ENCODE measurements around the gene RNASEH2C.
"Not testable (repeated sequence)": the region's sequence is repeated elsewhere in the genome, so short reads cannot be mapped to it uniquely, and the experiment has no call there.

RNASEH2C gene

DNA sequence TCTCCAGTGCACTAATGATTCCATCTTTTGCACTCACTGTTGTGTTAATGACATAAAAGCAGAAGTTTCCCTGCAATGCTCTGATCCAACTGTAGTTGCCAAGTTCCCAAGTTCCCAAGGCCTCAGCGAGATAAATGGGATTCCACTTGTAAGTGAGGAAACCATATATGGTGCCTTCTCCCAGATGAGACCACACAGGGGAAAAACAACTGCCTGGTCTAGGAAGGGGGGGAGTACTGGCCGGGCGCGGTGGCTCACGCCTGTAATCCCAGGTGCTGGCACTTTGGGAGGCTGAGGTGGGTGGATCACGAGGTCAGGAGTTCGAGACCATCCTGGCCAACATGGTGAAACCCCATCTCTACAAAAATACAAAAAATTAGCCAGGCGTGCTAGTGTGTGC lies 34.6 kb downstream of the RNASEH2C start:
- Histone ChIP-seq H3K9ac (ENCODE audit: low read length) (no peak overlapping the region), H3K4me3 (ENCODE audit: low read length) (no peak overlapping the region), H3K4me2 (ENCODE audit: low read depth, low read length) (no peak overlapping the region), H3K27ac (ENCODE audit: low read length) (no peak overlapping the region), H4K20me1 (ENCODE audit: insufficient read depth, low read length) (no peaks in the 10 kb centered on the region), H3K36me3 (replicated peaks; ENCODE audit: insufficient read depth, low read length) (no peaks in the 10 kb centered on the region), H3K9me2 (replicated peaks; ENCODE audit: insufficient read depth, low read length) (no peaks in the 10 kb centered on the region), H3K4me1 (ENCODE audit: low read length) (no peaks in the 10 kb centered on the region), H2AFZ (ENCODE audit: low read length) (no peak overlapping the region), H3K9me3 (replicated peaks; ENCODE audit: insufficient read depth, low read length) (no peaks in the 10 kb centered on the region), H3K79me2 (ENCODE audit: low read length) (no peaks in the 10 kb centered on the region), H3K27me3 (replicated peaks; ENCODE audit: insufficient read depth, low read length) (no peaks in the 10 kb centered on the region), H3F3A (ENCODE audit: insufficient read depth, low read length) (no peaks in the 10 kb centered on the region)
- DNase-seq: no peak
- TF ChIP-seq, protein P1, sequence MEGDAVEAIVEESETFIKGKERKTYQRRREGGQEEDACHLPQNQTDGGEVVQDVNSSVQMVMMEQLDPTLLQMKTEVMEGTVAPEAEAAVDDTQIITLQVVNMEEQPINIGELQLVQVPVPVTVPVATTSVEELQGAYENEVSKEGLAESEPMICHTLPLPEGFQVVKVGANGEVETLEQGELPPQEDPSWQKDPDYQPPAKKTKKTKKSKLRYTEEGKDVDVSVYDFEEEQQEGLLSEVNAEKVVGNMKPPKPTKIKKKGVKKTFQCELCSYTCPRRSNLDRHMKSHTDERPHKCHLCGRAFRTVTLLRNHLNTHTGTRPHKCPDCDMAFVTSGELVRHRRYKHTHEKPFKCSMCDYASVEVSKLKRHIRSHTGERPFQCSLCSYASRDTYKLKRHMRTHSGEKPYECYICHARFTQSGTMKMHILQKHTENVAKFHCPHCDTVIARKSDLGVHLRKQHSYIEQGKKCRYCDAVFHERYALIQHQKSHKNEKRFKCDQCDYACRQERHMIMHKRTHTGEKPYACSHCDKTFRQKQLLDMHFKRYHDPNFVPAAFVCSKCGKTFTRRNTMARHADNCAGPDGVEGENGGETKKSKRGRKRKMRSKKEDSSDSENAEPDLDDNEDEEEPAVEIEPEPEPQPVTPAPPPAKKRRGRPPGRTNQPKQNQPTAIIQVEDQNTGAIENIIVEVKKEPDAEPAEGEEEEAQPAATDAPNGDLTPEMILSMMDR (IDR thresholded peaks at IDR 0.05; ENCODE audit: low read length): no peak
- TF ChIP-seq EZH2phosphoT487 (IDR thresholded peaks at IDR 0.05; ENCODE audit: low read length) (no peak), EZH2 (optimal IDR thresholded peaks at IDR 0.05; ENCODE audit: low read depth, low read length) (no peak)

DNA sequence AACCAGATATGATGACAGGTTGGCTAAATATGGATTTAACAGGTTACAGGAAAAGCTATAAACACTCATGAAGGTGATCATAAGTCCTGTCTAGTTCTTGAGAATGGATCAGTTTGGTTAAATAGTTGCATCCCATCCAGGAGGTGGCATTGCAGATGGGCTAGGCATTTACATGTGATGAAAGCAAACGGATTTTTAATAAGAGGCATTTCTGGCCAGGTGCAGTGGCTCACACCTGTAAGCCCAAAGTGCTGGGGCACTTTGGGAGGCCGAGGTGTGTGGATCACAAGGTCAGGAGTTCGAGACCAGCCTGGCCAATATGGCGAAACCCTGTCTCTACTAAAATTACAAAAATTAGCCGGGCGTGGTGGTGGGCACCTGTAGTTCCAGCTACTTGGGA lies 37.1 kb downstream of the RNASEH2C start:
- not testable (repeated sequence) for H3F3A ChIP-seq (ENCODE audit: insufficient read depth, low read length); H3K4me1 ChIP-seq (ENCODE audit: low read length); H3K4me3 ChIP-seq (ENCODE audit: low read length)

DNA sequence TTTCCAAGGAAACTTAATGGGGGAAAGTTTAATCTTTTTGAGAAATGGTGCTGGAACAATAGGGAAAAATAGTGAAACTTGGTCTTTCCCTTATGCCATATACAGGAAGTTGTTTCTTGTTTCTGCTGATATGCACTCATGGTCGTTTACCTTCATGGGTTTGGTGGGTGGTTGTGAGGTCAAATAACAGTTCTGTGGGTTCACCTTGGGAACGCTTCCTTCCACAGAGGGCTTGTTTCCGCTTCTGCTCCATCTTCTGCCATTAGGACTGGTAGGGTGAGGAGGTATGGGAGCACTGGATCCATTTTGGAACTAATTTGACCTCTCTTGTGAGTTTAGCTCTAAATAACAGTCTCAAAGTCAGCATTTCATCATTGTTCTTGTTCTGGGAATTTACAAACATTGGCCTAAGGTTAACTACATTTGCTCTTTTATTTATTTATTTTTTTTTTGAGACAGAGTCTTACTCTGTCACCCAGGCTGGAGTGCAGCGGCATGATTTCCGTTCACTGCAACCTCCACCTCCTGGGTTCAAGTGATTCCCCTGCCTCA lies 40.3 kb downstream of the RNASEH2C start:
- no peaks in the 10 kb centered on the region for H3K27me3 ChIP-seq (replicated peaks; ENCODE audit: insufficient read depth, low read length)
- TF ChIP-seq, protein P1 (IDR thresholded peaks at IDR 0.05; ENCODE audit: low read length): no peak
- TF ChIP-seq EZH2phosphoT487 (IDR thresholded peaks at IDR 0.05; ENCODE audit: low read length) (no peak), EZH2 (optimal IDR thresholded peaks at IDR 0.05; ENCODE audit: low read depth, low read length) (no peak)
- H2AFZ ChIP-seq (ENCODE audit: low read length): no peak overlapping the region
- H3K4me2 ChIP-seq (ENCODE audit: low read depth, low read length): no peak overlapping the region
- H4K20me1 ChIP-seq (ENCODE audit: insufficient read depth, low read length): no peaks in the 10 kb centered on the region
- H3K36me3 ChIP-seq (replicated peaks; ENCODE audit: insufficient read depth, low read length): no peaks in the 10 kb centered on the region
- H3K9ac ChIP-seq (ENCODE audit: low read length): no peak overlapping the region
- H3K79me2 ChIP-seq (ENCODE audit: low read length): no peaks in the 10 kb centered on the region
- H3F3A ChIP-seq (ENCODE audit: insufficient read depth, low read length): no peaks in the 10 kb centered on the region
- no peak for DNase-seq
- H3K4me1 ChIP-seq (ENCODE audit: low read length): no peaks in the 10 kb centered on the region
- H3K27ac ChIP-seq (ENCODE audit: low read length): no peak overlapping the region
- no peaks in the 10 kb centered on the region for H3K9me3 ChIP-seq (replicated peaks; ENCODE audit: insufficient read depth, low read length)
- no peaks in the 10 kb centered on the region for H3K9me2 ChIP-seq (replicated peaks; ENCODE audit: insufficient read depth, low read length)
- H3K4me3 ChIP-seq (ENCODE audit: low read length): no peak overlapping the region

More for the DNA sequence above, 37.1 kb downstream of the RNASEH2C start:
- not testable (repeated sequence) for H3K27ac ChIP-seq (ENCODE audit: low read length); H3K36me3 ChIP-seq (replicated peaks; ENCODE audit: insufficient read depth, low read length); H3K4me2 ChIP-seq (ENCODE audit: low read depth, low read length); H3K9me3 ChIP-seq (replicated peaks; ENCODE audit: insufficient read depth, low read length); DNase-seq; H3K27me3 ChIP-seq (replicated peaks; ENCODE audit: insufficient read depth, low read length); H3K9me2 ChIP-seq (replicated peaks; ENCODE audit: insufficient read depth, low read length); H3K79me2 ChIP-seq (ENCODE audit: low read length); H2AFZ ChIP-seq (ENCODE audit: low read length); H4K20me1 ChIP-seq (ENCODE audit: insufficient read depth, low read length); H3K9ac ChIP-seq (ENCODE audit: low read length)

DNA sequence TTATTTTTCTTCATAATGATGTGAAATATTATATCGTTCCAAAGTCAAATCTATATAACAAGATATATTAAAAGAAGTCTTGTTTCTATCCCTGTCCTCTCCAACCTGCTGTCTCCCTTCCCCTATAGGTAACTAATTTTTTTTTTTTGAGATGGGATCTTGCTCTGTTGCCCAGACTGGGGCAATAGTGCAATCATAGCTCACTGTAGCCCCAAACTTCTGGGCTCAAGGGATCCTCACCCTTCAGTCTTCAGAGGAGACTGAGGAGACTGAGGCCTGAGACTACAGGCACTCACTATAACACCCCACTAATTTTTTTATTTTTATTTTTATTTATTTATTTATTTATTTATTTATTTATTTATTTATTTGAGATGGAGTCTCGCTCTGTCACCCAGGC lies 47.6 kb downstream of the RNASEH2C start:
- no peaks in the 10 kb centered on the region for H3K9me2 ChIP-seq (replicated peaks; ENCODE audit: insufficient read depth, low read length)

More for the DNA sequence above, 47.6 kb downstream of the RNASEH2C start:
- Histone ChIP-seq H3K36me3 (replicated peaks; ENCODE audit: insufficient read depth, low read length) (no peaks in the 10 kb centered on the region), H2AFZ (ENCODE audit: low read length) (no peak overlapping the region), H3K4me3 (ENCODE audit: low read length) (no peak overlapping the region), H3K9ac (ENCODE audit: low read length) (no peak overlapping the region), H3K4me2 (ENCODE audit: low read depth, low read length) (no peak overlapping the region), H3K27ac (ENCODE audit: low read length) (no peak overlapping the region), H4K20me1 (ENCODE audit: insufficient read depth, low read length) (no peaks in the 10 kb centered on the region), H3K79me2 (ENCODE audit: low read length) (no peaks in the 10 kb centered on the region), H3K9me3 (replicated peaks; ENCODE audit: insufficient read depth, low read length) (no peaks in the 10 kb centered on the region), H3F3A (ENCODE audit: insufficient read depth, low read length) (no peaks in the 10 kb centered on the region), H3K27me3 (replicated peaks; ENCODE audit: insufficient read depth, low read length) (no peaks in the 10 kb centered on the region), H3K4me1 (ENCODE audit: low read length) (no peaks in the 10 kb centered on the region)
- no peak for DNase-seq
- TF ChIP-seq EZH2 (optimal IDR thresholded peaks at IDR 0.05; ENCODE audit: low read depth, low read length) (no peak), EZH2phosphoT487 (IDR thresholded peaks at IDR 0.05; ENCODE audit: low read length) (no peak)
- TF ChIP-seq, protein P1 (IDR thresholded peaks at IDR 0.05; ENCODE audit: low read length): no peak

All from MM.1S (cell line).